GM19023 (cell line): Measurements from ENCODE around the gene SCAMP5.
A peak's percentile ranks its signal among the peaks of the same experiment; 100 is the strongest.

Experiments
- ATAC-seq: cut with Tn5 transposase; IDR thresholded peaks from one replicate; pipeline ENCODE4 v1.9.1; 2021; ENCODE audit warnings: mild to moderate bottlenecking, moderate library complexity; ENCODE audit not compliant: unreplicated experiment

The SCAMP5 gene

GRCh38 chr15:75044258-75044878, 49.0 kb downstream of the SCAMP5 start:
- no peak for ATAC-seq

GRCh38 chr15:75045332-75046015, 50.1 kb downstream of the SCAMP5 start:
- ATAC-seq: no peak

- no peak for ATAC-seq
These were observed 53.0 kb downstream of the SCAMP5 start for GRCh38 chr15:75048394-75048793.

GRCh38 chr15:75049392-75049791, 54.0 kb downstream of the SCAMP5 start:
- no peak for ATAC-seq

DNA sequence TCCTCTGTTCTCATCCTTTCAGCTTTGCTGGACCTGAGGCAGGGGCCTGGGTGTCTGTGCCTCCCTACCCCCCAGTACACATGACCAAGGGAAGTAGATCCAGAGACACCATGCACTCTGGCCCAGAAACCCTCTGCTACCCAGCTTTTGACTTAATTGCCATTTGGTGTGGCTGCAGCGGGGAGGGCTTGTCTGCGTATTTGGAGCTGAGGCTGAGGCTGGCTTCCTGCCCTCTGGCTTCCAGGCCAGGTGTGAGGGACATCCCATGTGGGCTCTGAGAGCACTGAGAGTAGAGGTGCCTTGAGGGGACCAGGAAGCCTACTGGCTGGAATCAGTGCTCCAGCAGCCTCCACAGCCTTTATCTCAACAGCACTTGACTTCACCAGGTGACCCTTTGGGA, 54.9 kb downstream of the SCAMP5 start:
- ATAC-seq: no peak

DNA sequence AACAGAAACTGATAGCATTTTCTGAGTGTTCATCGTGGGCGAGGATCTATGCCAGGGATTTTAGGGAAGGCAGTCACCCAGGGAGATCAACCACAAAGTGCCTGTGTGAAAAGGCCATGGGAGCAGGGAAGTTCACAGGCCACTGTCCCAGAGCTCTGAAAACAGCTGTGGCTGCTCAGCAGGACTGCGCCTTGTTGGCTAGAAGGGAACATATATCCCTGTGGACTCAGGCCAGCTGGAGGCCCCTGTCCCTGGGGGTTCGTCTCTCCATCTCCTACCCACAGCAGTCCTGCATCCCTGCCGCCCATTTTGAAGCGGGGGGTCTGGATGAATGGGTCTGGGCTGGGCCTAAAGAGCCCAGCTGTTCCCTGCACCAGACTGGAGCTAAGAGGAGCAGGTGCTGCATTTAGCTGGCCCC, 55.8 kb downstream of the SCAMP5 start:
- no peak for ATAC-seq

GRCh38 chr15:75051711-75052110, 56.3 kb downstream of the SCAMP5 start:
- no peak for ATAC-seq

DNA sequence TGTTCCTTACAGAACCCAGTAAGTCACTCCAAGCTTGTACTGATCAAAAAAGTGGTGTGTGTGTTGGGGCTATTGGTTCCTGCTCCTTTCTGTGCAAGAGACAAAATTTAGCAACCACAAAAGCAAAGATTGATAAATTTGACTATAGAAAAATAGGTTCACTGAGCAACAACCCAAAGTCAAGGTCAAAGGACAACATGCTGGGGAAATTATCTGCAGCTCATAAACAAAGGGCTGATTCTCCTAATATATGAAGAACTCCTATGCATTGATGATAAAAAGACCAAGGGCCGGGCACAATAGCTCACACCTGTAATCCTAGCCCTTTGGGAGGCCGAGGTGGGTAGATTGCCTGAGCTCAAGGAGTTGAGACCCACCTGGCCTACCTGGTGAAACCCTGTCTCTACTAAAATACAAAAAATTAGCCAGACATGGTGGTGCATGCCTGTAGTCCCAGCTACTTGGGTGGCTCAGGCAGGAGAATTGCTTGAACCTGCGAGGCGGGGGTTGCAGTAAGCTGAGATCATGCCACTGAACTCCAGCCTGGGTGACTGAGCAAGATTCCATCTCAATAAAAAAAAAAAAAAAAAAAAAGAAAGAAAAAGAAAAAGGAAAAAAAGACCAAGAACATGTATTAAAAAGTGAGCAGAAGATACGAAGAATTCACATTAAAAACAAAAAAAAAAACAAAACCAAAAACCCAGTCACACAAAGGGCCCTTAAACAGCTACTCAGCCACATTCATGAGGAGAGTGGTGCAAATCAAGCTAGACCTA, 57.8 kb downstream of the SCAMP5 start:
- ATAC-seq: no peak

- ATAC-seq: no peak
These were observed 58.4 kb downstream of the SCAMP5 start for GRCh38 chr15:75053748-75054125.

DNA sequence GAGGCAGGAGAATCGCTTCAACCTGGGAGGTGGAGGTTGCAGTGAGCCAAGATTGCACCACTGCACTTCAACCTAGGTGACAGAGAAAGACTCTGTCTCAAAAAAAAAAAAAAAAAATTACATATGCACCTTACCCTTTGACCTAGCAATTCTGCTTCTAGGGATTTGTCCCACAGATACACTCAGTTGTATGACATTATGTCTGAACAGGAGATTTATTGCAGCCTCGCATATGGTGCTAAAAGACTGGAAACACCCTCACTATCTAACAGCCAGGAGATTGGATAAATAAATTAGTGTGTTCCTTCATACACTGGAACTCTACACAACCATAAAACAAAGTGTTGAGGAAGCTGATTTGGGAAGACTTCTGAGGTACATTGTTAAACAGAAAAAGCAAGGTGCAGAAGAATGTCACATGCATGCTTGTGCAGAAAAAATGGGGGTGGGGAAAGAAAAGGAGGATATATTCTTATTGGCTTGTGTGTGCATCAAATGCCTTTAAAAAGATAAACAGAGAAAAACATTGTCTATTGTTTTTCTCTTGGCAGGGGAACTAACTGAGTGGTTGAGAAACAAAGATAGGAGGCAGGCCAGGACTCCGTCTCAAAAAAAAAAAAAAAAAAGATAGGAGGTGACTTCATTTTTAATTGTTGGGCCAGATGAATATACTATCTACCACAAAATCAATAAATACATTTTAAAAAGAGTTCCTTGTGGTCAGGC, 59.0 kb downstream of the SCAMP5 start:
- ATAC-seq: no peak

DNA sequence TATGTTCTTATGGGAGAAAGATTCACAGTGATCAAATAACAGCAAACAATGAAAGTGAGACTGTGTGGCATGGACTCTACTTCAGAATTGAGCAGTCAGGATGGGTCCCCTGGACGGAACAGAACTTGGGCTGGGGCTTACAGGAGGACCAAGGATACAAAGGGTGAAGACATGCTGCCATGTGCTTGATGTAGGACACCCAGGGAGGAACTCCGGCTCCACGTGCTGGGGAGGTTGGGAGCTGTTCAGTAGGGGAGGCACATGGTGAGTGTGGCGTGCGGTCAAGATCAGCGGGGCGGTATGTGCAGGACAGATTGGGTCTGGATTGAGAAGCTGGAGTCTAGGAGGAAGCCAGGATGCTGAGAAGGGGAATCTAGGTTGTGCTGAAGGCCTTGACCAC, 60.7 kb downstream of the SCAMP5 start:
- no peak for ATAC-seq

DNA sequence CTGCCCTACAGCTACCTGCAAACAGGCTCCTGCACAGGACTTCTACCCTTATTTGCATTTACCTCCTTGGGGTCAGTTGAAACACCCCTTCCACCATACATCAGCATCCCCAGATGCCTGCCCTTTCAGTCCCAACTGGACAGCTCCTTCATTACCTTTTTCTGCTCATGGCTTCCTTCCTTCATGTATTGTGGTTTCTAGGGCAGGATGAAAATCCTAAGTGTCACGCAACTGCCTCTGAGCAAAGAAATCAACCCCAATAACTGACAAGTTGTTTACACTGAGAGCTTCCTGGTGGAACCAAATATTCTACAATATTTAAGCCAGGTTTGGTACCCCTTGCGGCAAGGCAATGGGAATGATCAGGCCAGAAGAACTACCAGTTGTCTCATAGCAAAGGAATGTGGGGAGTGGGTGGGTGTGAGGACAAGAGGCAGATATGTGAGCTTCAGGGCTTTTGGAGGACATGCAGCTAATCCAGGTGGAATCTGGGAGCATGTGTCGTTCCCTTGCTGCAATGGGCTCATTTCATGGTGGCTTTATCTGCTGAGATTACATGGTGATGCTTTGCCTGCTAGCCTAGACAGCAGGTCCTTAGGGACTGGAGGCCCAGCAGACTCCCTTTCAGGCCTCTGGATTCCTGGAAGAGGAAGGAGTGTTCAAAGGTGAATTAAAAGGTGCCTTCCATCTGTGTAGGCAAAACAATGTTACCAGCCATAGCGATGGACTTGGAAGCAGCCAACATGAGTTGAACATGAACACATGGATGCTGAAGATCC, 63.0 kb downstream of the SCAMP5 start:
- no peak for ATAC-seq

DNA sequence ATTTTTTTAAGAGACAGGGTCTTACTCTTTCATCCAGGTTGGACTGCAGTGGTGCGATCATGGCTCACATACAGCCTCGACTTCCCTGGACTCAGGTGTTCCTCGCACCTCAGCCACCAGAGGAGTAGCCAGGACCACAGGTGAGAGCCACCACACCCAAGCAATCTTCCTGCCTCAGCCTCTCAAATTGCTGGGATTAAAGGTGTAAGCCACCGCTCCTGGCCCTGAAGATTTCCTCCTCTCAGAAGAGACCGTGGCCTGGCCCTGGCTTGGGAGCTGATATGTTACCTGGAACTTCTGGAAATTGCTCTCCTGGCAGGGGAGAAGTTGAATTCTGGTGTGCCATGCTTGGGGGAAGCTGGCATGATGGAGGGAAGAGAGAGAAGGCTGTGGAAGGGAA, 64.2 kb downstream of the SCAMP5 start:
- ATAC-seq: no peak

DNA sequence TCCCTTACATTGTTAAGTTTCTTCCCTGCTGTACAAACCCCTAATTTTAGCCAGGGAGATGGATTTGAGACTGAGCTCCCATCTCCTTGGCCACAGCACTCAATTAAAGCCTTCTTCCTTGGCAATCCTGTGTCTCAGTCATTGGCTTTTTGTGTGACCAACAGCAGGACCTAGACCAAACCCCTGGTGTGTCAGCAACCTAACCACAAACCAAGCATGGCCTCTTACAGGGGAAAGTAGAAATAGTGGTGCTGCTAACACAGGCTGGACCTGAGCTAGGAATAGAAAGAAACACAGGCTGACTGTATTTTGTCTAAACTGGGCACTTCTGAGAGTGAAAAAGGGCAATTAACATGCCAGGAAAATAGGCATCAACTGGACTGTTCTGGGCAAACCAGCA, 65.9 kb downstream of the SCAMP5 start:
- ATAC-seq: peak; percentile 62

DNA sequence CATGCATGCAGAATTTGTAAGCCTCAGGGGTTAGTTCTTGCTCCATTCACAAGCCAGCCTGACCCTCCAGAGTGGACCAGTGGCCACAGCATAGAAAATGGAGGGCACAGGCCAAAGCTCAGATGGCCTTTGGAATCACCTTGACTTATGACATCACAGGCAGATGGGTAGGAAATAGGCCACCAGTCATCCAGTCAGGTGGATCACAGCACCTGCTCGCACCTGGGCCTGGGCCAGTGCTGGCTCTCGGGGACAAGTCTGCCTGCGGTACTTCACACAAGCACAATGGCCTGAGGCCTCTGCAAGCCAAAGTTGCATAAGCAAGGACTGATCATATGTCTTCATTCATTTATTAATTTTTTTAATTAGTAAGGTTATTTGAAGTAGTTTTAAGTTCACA, 67.3 kb downstream of the SCAMP5 start:
- no peak for ATAC-seq

GRCh38 chr15:75063338-75063737, 68.0 kb downstream of the SCAMP5 start:
- ATAC-seq: no peak

DNA sequence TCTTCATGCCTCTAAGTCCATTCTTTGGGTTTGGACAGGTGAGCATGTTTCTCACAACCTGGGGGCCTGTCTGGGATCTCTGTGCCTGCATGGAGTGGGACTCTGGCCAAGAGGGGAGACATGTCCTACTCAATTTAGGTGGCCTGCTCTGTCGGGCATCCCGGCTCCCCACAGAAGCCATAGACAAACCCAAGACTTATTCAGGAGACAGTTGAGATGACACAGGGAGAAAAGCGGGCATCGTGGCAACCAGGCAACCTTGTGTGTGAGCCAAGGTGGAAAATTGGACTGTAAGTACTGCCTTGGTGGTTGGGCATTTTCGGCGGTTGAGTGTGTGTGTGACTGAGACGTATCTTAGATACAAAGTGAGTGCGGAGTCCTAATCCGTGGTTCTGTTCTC, 68.5 kb downstream of the SCAMP5 start:
- no peak for ATAC-seq

GRCh38 chr15:75064846-75065245, 69.5 kb downstream of the SCAMP5 start:
- no peak for ATAC-seq

DNA sequence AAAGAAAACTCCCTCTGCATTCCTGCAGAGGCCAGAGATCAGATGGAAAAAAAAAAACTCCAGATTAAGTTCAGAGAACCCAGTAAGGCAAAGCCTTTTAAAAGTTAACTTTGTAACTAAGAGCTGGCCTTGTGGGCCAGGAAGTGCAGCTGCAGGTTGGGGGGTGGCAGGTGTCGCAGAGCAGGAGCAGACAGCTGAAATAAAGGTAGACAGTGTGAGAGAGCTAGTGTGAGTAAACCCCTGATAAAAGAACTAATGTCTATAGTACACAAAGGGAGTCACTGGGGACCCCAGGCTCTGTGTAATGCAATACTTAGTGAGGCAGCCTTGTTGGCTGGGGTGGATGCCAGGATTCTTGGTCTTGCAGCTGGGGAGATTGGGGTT, 70.1 kb downstream of the SCAMP5 start:
- ATAC-seq: no peak

- ATAC-seq: no peak
These were observed 70.6 kb downstream of the SCAMP5 start for GRCh38 chr15:75065851-75066509.
